K562 (cell line): ENCODE data around the gene ADK. TPM values are rescaled to one million over a fixed set of nuclear protein-coding genes. Genes with fewer than 3 reads are reported as not detected.

Experiments used
- ATAC-seq: fragments of 200-7000 bp; cut with Tn5 transposase; 3 replicates; pipeline ENCODE4 v1.9.1; 2020; ENCODE audit warnings: moderate library complexity
- BruUV-seq: library from RNA; stranded (reverse); fragments of 400-500 nt; replicated peaks from 2 replicates; lab custom pipeline; 2021; lab: Mats Ljungman, UMichigan
- CTCF ChIA-PET: fragments of 300-600 bp; formaldehyde crosslinking; extraction: SDS; loops from one replicate; lab custom pipeline; 2021; ENCODE audit warnings: low intra/inter-chr PET ratio; lab: Yijun Ruan, JAX
- POLR2A ChIA-PET: fragments of 300-600, 350-650 bp; sonication (Branson Sonifier 250); formaldehyde crosslinking; extraction: SDS; loops from one replicate; lab custom pipeline; 2021; ENCODE audit warnings: antibody characterized with exemption, inconsistent platforms; lab: Yijun Ruan, JAX
- DNase-seq, 4 experiments: peaks; one replicate each; pipeline versions ENCODE4 v3.0.0 to v3.0.0-alpha.2; 2011 to 2018; ENCODE audit warnings: low spot score in 3 of 4, mixed read lengths in 3 of 4; ENCODE audit errors: extremely low read depth in 1 of 4
- FAIRE-seq: peaks from 2 replicates; lab custom pipeline; 2011; peaks lifted over from hg19 to GRCh38; lab: Jason Lieb, UNC
- H2AFZ ChIP-seq: 2 replicates; pipeline ENCODE4 v1.6.0; 2011; ENCODE audit warnings: low read depth, low read length, control low read depth, inconsistent platforms
- H3K27ac ChIP-seq: fragments of 200-600 bp; 3 replicates; pipeline ENCODE4 v1.8.0; 2011; ENCODE audit warnings: low read depth, mild to moderate bottlenecking, control low read depth, inconsistent platforms, low read length, moderate library complexity, mixed read lengths; ENCODE audit errors: extremely low read depth
- H3K27me3 ChIP-seq, 2 experiments: fragments of 300-600 bp in 1 of 2; 2 replicates in 1 of 2; 3 replicates in 1 of 2; pipeline versions ENCODE4 v1.6.0 to v1.8.0; 2011; ENCODE audit warnings: inconsistent platforms in 2 of 2, low read length in 2 of 2, mild to moderate bottlenecking in 1 of 2, mixed read lengths in 1 of 2, moderate library complexity in 1 of 2; ENCODE audit not compliant: control insufficient read depth in 2 of 2, insufficient read depth in 2 of 2
- H3K36me3 ChIP-seq: fragments of 300-600 bp; 3 replicates; pipeline ENCODE4 v1.8.0; 2011; ENCODE audit warnings: mild to moderate bottlenecking, low read length, inconsistent platforms; ENCODE audit not compliant: control insufficient read depth, insufficient read depth
- H3K4me1 ChIP-seq, 2 experiments: fragments of 200-600 bp in 1 of 2; replicated peaks in 1 of 2; 2 replicates in 1 of 2; 3 replicates in 1 of 2; pipeline versions ENCODE4 v1.5.1 to v1.8.0; 2011; ENCODE audit warnings: inconsistent platforms in 2 of 2, low read length in 2 of 2, mild to moderate bottlenecking in 1 of 2, mixed read lengths in 1 of 2, moderate library complexity in 1 of 2; ENCODE audit not compliant: control insufficient read depth in 2 of 2, insufficient read depth in 2 of 2
- H3K4me2 ChIP-seq: 2 replicates; pipeline ENCODE4 v1.6.1; 2011; ENCODE audit warnings: low read length, control low read depth, inconsistent platforms, mixed read lengths; ENCODE audit not compliant: insufficient read depth
- H3K4me3 ChIP-seq: fragments of 200-600 bp; sonication (generic), shearing (Covaris generic); 2 replicates; pipeline ENCODE4 v1.5.1; 2016; ENCODE audit warnings: control low read depth, inconsistent platforms
- H3K79me2 ChIP-seq: fragments of 200-600 bp; 3 replicates; pipeline ENCODE4 v1.8.0; 2011; ENCODE audit warnings: low read length, inconsistent platforms; ENCODE audit not compliant: control insufficient read depth, insufficient read depth
- H3K9ac ChIP-seq, 2 experiments: 2 replicates each; pipeline versions ENCODE4 v1.6.0 to v1.6.1; 2011; ENCODE audit warnings: low read depth in 2 of 2, low read length in 2 of 2, control low read depth in 1 of 2, inconsistent platforms in 1 of 2, mild to moderate bottlenecking in 1 of 2, mixed read lengths in 1 of 2; ENCODE audit not compliant: insufficient read depth in 1 of 2
- H3K9me1 ChIP-seq: one replicate; pipeline ENCODE4 v1.6.0; 2011; ENCODE audit warnings: inconsistent platforms, mild to moderate bottlenecking, low read length, moderate library complexity; ENCODE audit not compliant: control insufficient read depth, insufficient read depth
- H3K9me3 ChIP-seq: replicated peaks from 2 replicates; pipeline ENCODE4 v1.5.1; 2011; ENCODE audit warnings: low read depth, low read length, inconsistent platforms; ENCODE audit not compliant: control insufficient read depth, insufficient read depth
- H4K20me1 ChIP-seq: replicated peaks from 2 replicates; pipeline ENCODE4 v1.6.1; 2011; ENCODE audit warnings: low read length, inconsistent platforms, mixed read lengths; ENCODE audit not compliant: control insufficient read depth, insufficient read depth
- CCAR2 ChIP-seq: fragments of 200-400 bp; formaldehyde crosslinking; IDR thresholded peaks from 2 replicates; pipeline ENCODE4 v1.6.1; 2017; ENCODE audit warnings: mild to moderate bottlenecking, low read depth, low read length
- CEBPB ChIP-seq: fragments of 450-650 bp; IDR thresholded peaks from 2 replicates; pipeline ENCODE4 v1.6.1; 2016; ENCODE audit warnings: missing genetic modification characterization, missing compliant biosample characterization
- ZNF785 ChIP-seq: fragments of 250-450 bp; sonication (Bioruptor Pico); IDR thresholded peaks from 2 replicates; pipeline ENCODE4 v1.4.0; 2020; ENCODE audit warnings: mild to moderate bottlenecking
- WGBS: fragments of 100-300 bp; shearing (Covaris generic); methylation state at CpG from one replicate; pipeline ENCODE4 v1.1.6; 2016; ENCODE audit warnings: low coverage, mixed read lengths; ENCODE audit not compliant: insufficient coverage; ENCODE audit errors: missing lambda C conversion rate; 5-methylcytosine and 5-hydroxymethylcytosine counted together
- in situ Hi-C: fragments of 300-500 bp; cut with MboI; formaldehyde crosslinking; loops from 4 replicates; pipeline ENCODE4 v1.15.0; 2018; ENCODE audit warnings: inconsistent platforms, mixed read lengths
- intact Hi-C: fragments of 100-400 bp; cut with micrococcal nuclease; formaldehyde crosslinking; loops from 2 replicates; pipeline ENCODE4 v1.14.2; 2022
- polyA plus RNA-seq, 8 experiments: library from polyadenylated mRNA; depleted of rRNA in 4 of 8; stranded (reverse) in 5 of 8; unstranded in 3 of 8; fragments of >200 nt; fragmentation: Nextera tagmentation in 2 of 8; fragmentation: Illumina TruSeq in 1 of 8; extraction: Ambion mirVana in 2 of 8; extraction: Trizol in 1 of 8; gene quantifications; 2 replicates each; pipeline versions ENCODE4 v1.2.1 to v1.2.3, GENCODE V29; 2011 to 2014; ENCODE audit warnings: inconsistent platforms in 1 of 8, missing spikeins in 1 of 8
- total RNA-seq, 7 experiments: library from RNA; depleted of rRNA in 6 of 7; stranded (reverse); fragments of >200 nt in 6 of 7; fragmentation: Illumina TruSeq in 2 of 7; extraction: Trizol in 2 of 7; gene quantifications; 2 replicates each; pipeline versions ENCODE4 v1.2.1 to v1.2.3, GENCODE V29; 2011 to 2021; ENCODE audit warnings: low replicate concordance in 1 of 7

ADK gene
- total and polyA plus RNA-seq, 9 of the 15 experiments (the other 6 are each of a cell fraction or from before 2014, with no cell fraction given): 54.2 to 97.8 (median 73.6) TPM

GRCh38 chr10:74529205-74529604 is 378.2 kb downstream of the ADK start:
- POLR2A ChIA-PET: interaction anchor here (1.1 kb wide), 1 partner anchor 13 kb away, joined by 4 read pairs; no protein-coding TSS in a partner anchor
- in situ Hi-C loops (no loop called here), intact Hi-C loops (no loop called here)
- no peaks in the 10 kb centered on the region for H3K27me3 ChIP-seq
- no peaks in the 10 kb centered on the region for H3K9me3 ChIP-seq
- 95% methylated on average over 1 of the region's 1 CpG for WGBS
- no peaks in the 10 kb centered on the region for H4K20me1 ChIP-seq
- TF ChIP-seq CEBPB (tag) (peak; percentile 72), ZNF785 (CRISPR knock-in tag) (no peak)
- H3K79me2 ChIP-seq: no peaks in the 10 kb centered on the region
- no peak overlapping the region for H3K4me3 ChIP-seq
- H3K9me1 ChIP-seq: no peaks in the 10 kb centered on the region
- ATAC-seq: no peak
- H2AFZ ChIP-seq: no peak overlapping the region
- CTCF ChIA-PET: no interaction called here
- BruUV-seq: no TSS peak
- FAIRE-seq: no peak
- no peak overlapping the region for H3K4me2 ChIP-seq
- DNase-seq: no peak
- H3K27ac ChIP-seq: no peak overlapping the region
- 0 out of 3 replicates have a peak, but pooled peaks cover 2% of the 10 kb centered on the region for H3K36me3 ChIP-seq
- H3K9ac ChIP-seq: no peak overlapping the region
- H3K4me1 ChIP-seq: no peaks in the 10 kb centered on the region

- H3K4me3 ChIP-seq: no peak overlapping the region
- TF ChIP-seq CCAR2: no peak
- H3K9me3 ChIP-seq: no peaks in the 10 kb centered on the region
- intact Hi-C loops (no loop called here), in situ Hi-C loops (no loop called here)
- no peak overlapping the region for H2AFZ ChIP-seq
- ChIA-PET POLR2A (interaction anchor here (1.5 kb wide), 1 partner anchor 10 kb away, joined by 3 read pairs; no protein-coding TSS in a partner anchor), CTCF (interaction anchor here (0.6 kb wide), 1 partner anchor 50 kb away, joined by 4 read pairs; no protein-coding TSS in a partner anchor)
- H3K27me3 ChIP-seq: no peaks in the 10 kb centered on the region
- WGBS: 84% methylated on average over 3 of the region's 3 CpGs
- no peak for ATAC-seq
- no peak for FAIRE-seq
- H3K36me3 ChIP-seq: 0 out of 3 replicates have a peak, but pooled peaks cover 2% of the 10 kb centered on the region
- no peak overlapping the region for H3K27ac ChIP-seq
- H3K9me1 ChIP-seq: no peaks in the 10 kb centered on the region
- H3K9ac ChIP-seq: no peak overlapping the region
- no peak for DNase-seq
- H3K4me2 ChIP-seq: no peak overlapping the region
- no peaks in the 10 kb centered on the region for H4K20me1 ChIP-seq
- H3K4me1 ChIP-seq: no peaks in the 10 kb centered on the region
- BruUV-seq: no TSS peak
- no peaks in the 10 kb centered on the region for H3K79me2 ChIP-seq
Observed at GRCh38 chr10:74530981-74531380, 380.0 kb downstream of the ADK start.
